Upper lobe of left lung (tissue), 4 donors: ENCODE results near the gene UNC80.

ENCODE experiments used
- EP300 ChIP-seq, 4 donors: sonication (generic); formaldehyde crosslinking; IDR thresholded peaks; one replicate each; pipeline ENCODE4 v1.5.1; 2017; ENCODE audit warnings: antibody characterized with exemption in 4 of 4, control low read depth in 2 of 4
- POLR2A ChIP-seq, 4 donors: fragments of 450-650 bp; IDR thresholded peaks; one replicate each; pipeline ENCODE4 v1.5.1; 2016 to 2017; ENCODE audit warnings: antibody characterized with exemption in 4 of 4, mild to moderate bottlenecking in 2 of 4
- POLR2AphosphoS5 ChIP-seq, 2 donors: sonication (generic); formaldehyde crosslinking; IDR thresholded peaks; one replicate each; pipeline ENCODE4 v1.5.1; 2017; ENCODE audit warnings: antibody characterized with exemption in 2 of 2
- TF ChIP-seq, protein P1 (sequence below), 6 experiments: fragments of 450-650 bp in 4 of 6; fragments of 200-600 bp in 2 of 6; sonication (generic) in 2 of 6; IDR thresholded peaks; one replicate each; pipeline ENCODE4 v1.5.1; 2016 to 2019; ENCODE audit warnings: antibody characterized with exemption in 6 of 6

DNA sequence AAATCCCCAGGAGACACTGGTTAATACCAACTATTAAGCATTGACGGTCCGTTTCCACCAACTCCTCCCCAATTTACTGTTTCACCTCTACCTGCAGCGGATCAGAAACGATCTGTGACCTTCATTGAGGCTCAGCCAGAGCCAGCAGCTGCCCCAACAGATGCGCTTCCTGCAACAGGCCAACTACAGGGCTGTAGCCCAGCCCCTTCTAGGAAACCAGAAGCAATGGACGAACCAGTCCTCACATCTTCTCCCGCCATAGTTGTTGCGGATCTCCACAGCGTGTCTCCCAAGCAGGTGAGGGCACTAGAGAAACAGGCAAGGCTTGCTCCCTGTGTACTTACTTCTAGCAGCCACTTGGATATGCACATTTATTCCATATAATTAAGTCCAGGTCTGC lies 222.3 kb downstream of the UNC80 start:
- TF ChIP-seq, protein P1, sequence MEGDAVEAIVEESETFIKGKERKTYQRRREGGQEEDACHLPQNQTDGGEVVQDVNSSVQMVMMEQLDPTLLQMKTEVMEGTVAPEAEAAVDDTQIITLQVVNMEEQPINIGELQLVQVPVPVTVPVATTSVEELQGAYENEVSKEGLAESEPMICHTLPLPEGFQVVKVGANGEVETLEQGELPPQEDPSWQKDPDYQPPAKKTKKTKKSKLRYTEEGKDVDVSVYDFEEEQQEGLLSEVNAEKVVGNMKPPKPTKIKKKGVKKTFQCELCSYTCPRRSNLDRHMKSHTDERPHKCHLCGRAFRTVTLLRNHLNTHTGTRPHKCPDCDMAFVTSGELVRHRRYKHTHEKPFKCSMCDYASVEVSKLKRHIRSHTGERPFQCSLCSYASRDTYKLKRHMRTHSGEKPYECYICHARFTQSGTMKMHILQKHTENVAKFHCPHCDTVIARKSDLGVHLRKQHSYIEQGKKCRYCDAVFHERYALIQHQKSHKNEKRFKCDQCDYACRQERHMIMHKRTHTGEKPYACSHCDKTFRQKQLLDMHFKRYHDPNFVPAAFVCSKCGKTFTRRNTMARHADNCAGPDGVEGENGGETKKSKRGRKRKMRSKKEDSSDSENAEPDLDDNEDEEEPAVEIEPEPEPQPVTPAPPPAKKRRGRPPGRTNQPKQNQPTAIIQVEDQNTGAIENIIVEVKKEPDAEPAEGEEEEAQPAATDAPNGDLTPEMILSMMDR (IDR thresholded peaks at IDR 0.05), result no peak
- TF ChIP-seq POLR2A (IDR thresholded peaks at IDR 0.05), result no peak
- no peak for TF ChIP-seq POLR2AphosphoS5 (IDR thresholded peaks at IDR 0.05)
- TF ChIP-seq EP300 (IDR thresholded peaks at IDR 0.05), result no peak
